ENCODE results near the gene MT1A. TPM values are rescaled to one million over a fixed set of nuclear protein-coding genes. Genes with fewer than 3 reads are reported as not detected.

Gene MT1A
- total and polyA plus RNA-seq, 10 of the 15 experiments (the other 5 are each of a cell fraction or from before 2014, with no cell fraction given) = not detected

GRCh38 chr16:56632156-56632847 is 6.2 kb upstream of the MT1A start, which contains the start of gene MT1M:
MT1M (plus strand) TSS chr16:56632659; CDS start chr16:56632732, 73 bp downstream.
- Histone ChIP-seq H4K20me1 (ENCODE audit: control insufficient read depth, insufficient read depth) (no peaks in the 10 kb centered on the region), H3K4me2 (ENCODE audit: control insufficient read depth, insufficient read depth) (peak within 1 kb of the TSS; percentile 47; the same call in 1 of the 2 replicates), H3K9me3 (replicated peaks; ENCODE audit: control insufficient read depth, insufficient read depth, low read length) (no peaks in the 10 kb centered on the region), H3K27ac (ENCODE audit: control insufficient read depth, insufficient read depth) (no peak within 1 kb of the TSS), H3K36me3 (ENCODE audit: control insufficient read depth in 2 of 2, insufficient read depth in 2 of 2, low read length in 1 of 2) (no peaks in the 10 kb centered on the region), H3K4me3 (no peak within 1 kb of the TSS), H3K27me3 (replicated peaks in 1 of 2; ENCODE audit: control insufficient read depth in 2 of 2, insufficient read depth in 2 of 2, low read length in 1 of 2) (peaks cover 14 to 24% of the 10 kb centered on the region in 2 experiments), H3K4me1 (ENCODE audit: control insufficient read depth, insufficient read depth, low read length) (peaks cover 15% of the 10 kb centered on the region), H3K9ac (ENCODE audit: control insufficient read depth, insufficient read depth, low read length) (no peak within 1 kb of the TSS), H2AFZ (ENCODE audit: control insufficient read depth, low read depth, low read length) (no peak within 1 kb of the TSS), H3K79me2 (ENCODE audit: control insufficient read depth, insufficient read depth, low read length) (no peaks in the 10 kb centered on the region)
- FAIRE-seq = no peak
- ATAC-seq = peak; percentile 23
- in situ Hi-C loops (cut with MboI) = no loop called here
- POLR2A ChIA-PET = no interaction called here
- no TSS peak for BruUV-seq (replicated peaks)
- WGBS (ENCODE audit: insufficient coverage, insufficient replicate concordance, low lambda C conversion rate, missing lambda C conversion rate) = 30% methylated on average over 46 of the region's 61 CpGs
- intact Hi-C loops (cut with micrococcal nuclease; ENCODE audit: unreplicated experiment) = no loop called here
- TF ChIP-seq NFXL1 (IDR thresholded peaks at IDR 0.05; ENCODE audit: borderline replicate concordance) (no peak), SIX5 (IDR thresholded peaks at IDR 0.05; ENCODE audit: low read depth, low read length, severe bottlenecking) (no peak), PAX5 (IDR thresholded peaks at IDR 0.05; ENCODE audit: borderline replicate concordance, low read depth, low read length) (no peak), SREBF2 (IDR thresholded peaks at IDR 0.05; ENCODE audit: low read length) (no peak), ESRRA (IDR thresholded peaks at IDR 0.05; ENCODE audit: low read length) (no peak), SUZ12 (IDR thresholded peaks at IDR 0.05; ENCODE audit: unreplicated experiment) (peak; percentile 33)
- RAD21 ChIA-PET (ENCODE audit: unreplicated experiment) = interaction anchor here (2.9 kb wide), 1 partner anchor 69 kb away, joined by 11 read pairs; no protein-coding TSS in a partner anchor
- SMC1A ChIA-PET (ENCODE audit: uncharacterized antibody, unreplicated experiment) = interaction anchor here (2.4 kb wide), 1 partner anchor 21 kb away, joined by 27 read pairs; no protein-coding TSS in a partner anchor
- no peak for DNase-seq (ENCODE audit: low read depth, low spot score)
- CTCF ChIA-PET = no interaction called here

DNA sequence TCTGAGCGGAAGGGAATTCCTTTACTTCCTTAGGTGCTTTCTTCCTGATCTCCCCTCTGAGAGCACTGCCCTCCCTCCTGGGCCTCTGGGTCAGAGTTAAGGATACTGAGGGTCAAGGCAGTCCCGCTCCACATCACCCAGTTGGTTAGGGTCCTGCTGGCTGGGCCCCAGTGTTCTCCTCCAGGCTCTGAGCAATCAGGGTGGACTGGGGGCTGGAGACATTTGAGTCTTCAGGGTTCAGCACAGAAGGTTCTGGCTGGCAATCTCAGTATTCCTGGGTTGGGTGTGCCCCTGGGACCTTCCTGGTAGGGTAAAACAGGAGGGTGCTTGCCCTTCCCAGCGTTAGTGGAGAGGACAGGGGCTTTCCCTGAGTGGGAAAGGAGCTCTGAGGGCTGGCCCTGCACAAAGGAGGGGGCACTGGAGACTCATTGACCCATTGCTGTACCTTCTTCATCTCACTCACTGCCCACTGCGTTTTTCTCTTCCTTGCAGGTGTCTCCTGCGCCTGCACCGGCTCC is 5.6 kb upstream of the MT1A start:
- CTCF ChIA-PET = no interaction called here
- in situ Hi-C loops (cut with MboI) = no loop called here
- H3K9ac ChIP-seq (ENCODE audit: control insufficient read depth, insufficient read depth, low read length) = no peak overlapping the region
- H3K4me3 ChIP-seq = no peak overlapping the region
- peaks cover 15% of the 10 kb centered on the region for H3K4me1 ChIP-seq (ENCODE audit: control insufficient read depth, insufficient read depth, low read length)
- FAIRE-seq (no peak), ATAC-seq (no peak), DNase-seq (ENCODE audit: low read depth, low spot score) (no peak)
- BruUV-seq (replicated peaks) = no TSS peak
- H3K27ac ChIP-seq (ENCODE audit: control insufficient read depth, insufficient read depth) = no peak overlapping the region
- intact Hi-C loops (cut with micrococcal nuclease; ENCODE audit: unreplicated experiment) = no loop called here
- no peaks in the 10 kb centered on the region for H3K9me3 ChIP-seq (replicated peaks; ENCODE audit: control insufficient read depth, insufficient read depth, low read length)
- 7% methylated on average over 6 of the region's 6 CpGs for WGBS (ENCODE audit: insufficient coverage, insufficient replicate concordance, low lambda C conversion rate, missing lambda C conversion rate)
- H4K20me1 ChIP-seq (ENCODE audit: control insufficient read depth, insufficient read depth) = no peaks in the 10 kb centered on the region
- no peaks in the 10 kb centered on the region for H3K36me3 ChIP-seq (ENCODE audit: control insufficient read depth in 2 of 2, insufficient read depth in 2 of 2, low read length in 1 of 2)
- H3K27me3 ChIP-seq (replicated peaks in 1 of 2; ENCODE audit: control insufficient read depth in 2 of 2, insufficient read depth in 2 of 2, low read length in 1 of 2) = peaks cover 15 to 24% of the 10 kb centered on the region in 2 experiments
- H3K4me2 ChIP-seq (ENCODE audit: control insufficient read depth, insufficient read depth) = no peak overlapping the region
- POLR2A ChIA-PET = no interaction called here
- no peak overlapping the region for H2AFZ ChIP-seq (ENCODE audit: control insufficient read depth, low read depth, low read length)
- H3K79me2 ChIP-seq (ENCODE audit: control insufficient read depth, insufficient read depth, low read length) = no peaks in the 10 kb centered on the region
- RAD21 ChIA-PET (ENCODE audit: unreplicated experiment) = interaction anchor here (1.7 kb wide), 1 partner anchor 10 kb away, joined by 5 read pairs; no protein-coding TSS in a partner anchor
- SMC1A ChIA-PET (ENCODE audit: uncharacterized antibody, unreplicated experiment) = interaction anchor here (1.2 kb wide), 1 partner anchor 9 kb away, joined by 4 read pairs; no protein-coding TSS in a partner anchor
- TF ChIP-seq SPI1 (IDR thresholded peaks at IDR 0.05; ENCODE audit: borderline replicate concordance, insufficient read depth, low read depth, low read length) (no peak), TCF12 (IDR thresholded peaks at IDR 0.05; ENCODE audit: low read depth, low read length) (no peak), PAX5 (IDR thresholded peaks at IDR 0.05; ENCODE audit: borderline replicate concordance, low read depth, low read length) (no peak), CBX5 (IDR thresholded peaks at IDR 0.05; ENCODE audit: low read depth) (no peak), RCOR1 (conservative IDR thresholded peaks at IDR 0.05; ENCODE audit: low read depth, low read length) (no peak), NRF1 (conservative IDR thresholded peaks at IDR 0.05; ENCODE audit: low read depth, low read length) (no peak), RELA (IDR thresholded peaks at IDR 0.05; ENCODE audit: borderline replicate concordance, partially characterized antibody) (no peak), CHD2 (IDR thresholded peaks at IDR 0.05; ENCODE audit: borderline replicate concordance, low read depth, low read length) (no peak), POLR2A (IDR thresholded peaks at IDR 0.05; ENCODE audit: low read depth, low read length) (no peak), NFYA (IDR thresholded peaks at IDR 0.05; ENCODE audit: borderline replicate concordance, low read depth, low read length) (no peak), MTA2 (IDR thresholded peaks at IDR 0.05; ENCODE audit: low read depth) (no peak)
- TF ChIP-seq, protein P1, sequence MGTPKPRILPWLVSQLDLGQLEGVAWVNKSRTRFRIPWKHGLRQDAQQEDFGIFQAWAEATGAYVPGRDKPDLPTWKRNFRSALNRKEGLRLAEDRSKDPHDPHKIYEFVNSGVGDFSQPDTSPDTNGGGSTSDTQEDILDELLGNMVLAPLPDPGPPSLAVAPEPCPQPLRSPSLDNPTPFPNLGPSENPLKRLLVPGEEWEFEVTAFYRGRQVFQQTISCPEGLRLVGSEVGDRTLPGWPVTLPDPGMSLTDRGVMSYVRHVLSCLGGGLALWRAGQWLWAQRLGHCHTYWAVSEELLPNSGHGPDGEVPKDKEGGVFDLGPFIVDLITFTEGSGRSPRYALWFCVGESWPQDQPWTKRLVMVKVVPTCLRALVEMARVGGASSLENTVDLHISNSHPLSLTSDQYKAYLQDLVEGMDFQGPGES (IDR thresholded peaks at IDR 0.05) = no peak

Measured in GM12878 (cell line).